ENCODE data around the gene SUGCT. TPM values are rescaled to one million over a fixed set of nuclear protein-coding genes. Genes with fewer than 3 reads are reported as not detected.
"Not testable (repeated sequence)": the region's sequence is repeated elsewhere in the genome, so short reads cannot be mapped to it uniquely, and the experiment has no call there.

SUGCT gene
- total RNA-seq, 2 experiments from 2014 or later, result not detected

GRCh38 chr7:40610461-40610860 lies 475.7 kb downstream of the SUGCT start:
- ChIA-PET CTCF (no interaction called here), POLR2A (no interaction called here)
- H3K4me3 Mint-ChIP-seq, result no peak overlapping the region
- no peak overlapping the region for H3K27ac Mint-ChIP-seq
- no peaks in the 10 kb centered on the region for H3K4me1 Mint-ChIP-seq
- no peak for DNase-seq
- no peaks in the 10 kb centered on the region for H3K36me3 Mint-ChIP-seq (ENCODE audit: low read depth)
- peaks cover 2% of the 10 kb centered on the region for H3K9me3 Mint-ChIP-seq
- no peaks in the 10 kb centered on the region for H3K27me3 Mint-ChIP-seq

DNA sequence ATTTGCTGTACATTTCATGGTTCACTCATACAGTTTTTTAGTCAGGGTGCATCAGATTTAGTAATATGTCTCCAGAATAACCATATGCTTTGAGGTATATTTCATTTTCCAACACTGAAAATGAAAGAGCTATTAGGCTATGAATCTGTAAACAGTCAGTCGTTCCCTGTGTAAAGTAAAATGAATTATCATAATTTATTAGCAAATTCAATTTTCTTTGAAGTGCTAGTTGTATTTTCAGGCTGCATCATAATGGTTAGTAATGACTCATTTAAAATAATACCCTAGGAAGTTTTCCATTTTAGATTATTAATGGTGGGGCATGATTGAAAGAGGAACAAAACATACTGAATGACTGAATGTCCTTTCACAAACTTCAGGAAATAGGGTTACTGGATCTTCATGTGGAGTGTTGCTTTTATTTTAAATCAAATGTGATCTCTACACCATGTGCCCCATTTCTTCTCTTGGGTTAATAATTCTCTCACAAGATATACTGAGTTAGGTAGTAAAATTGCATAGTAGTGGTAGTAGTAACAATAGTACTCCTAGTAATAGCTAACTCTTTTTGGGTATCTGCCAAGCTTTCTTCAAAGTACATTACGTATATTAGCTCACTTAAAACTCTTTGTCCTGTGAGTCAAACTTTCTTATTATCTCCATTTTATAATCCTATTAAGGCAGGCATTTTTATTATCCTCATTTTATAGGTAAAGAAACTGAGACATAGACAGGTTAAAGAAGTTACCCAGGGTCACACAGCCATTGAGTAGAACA lies 476.5 kb downstream of the SUGCT start:
- ChIA-PET POLR2A (no interaction called here), CTCF (no interaction called here)
- Mint-ChIP-seq H3K4me1 (no peaks in the 10 kb centered on the region), H3K27ac (no peak overlapping the region), H3K9me3 (peaks cover 2% of the 10 kb centered on the region), H3K36me3 (ENCODE audit: low read depth) (no peaks in the 10 kb centered on the region), H3K4me3 (no peak overlapping the region), H3K27me3 (no peaks in the 10 kb centered on the region)
- DNase-seq, result no peak

DNA sequence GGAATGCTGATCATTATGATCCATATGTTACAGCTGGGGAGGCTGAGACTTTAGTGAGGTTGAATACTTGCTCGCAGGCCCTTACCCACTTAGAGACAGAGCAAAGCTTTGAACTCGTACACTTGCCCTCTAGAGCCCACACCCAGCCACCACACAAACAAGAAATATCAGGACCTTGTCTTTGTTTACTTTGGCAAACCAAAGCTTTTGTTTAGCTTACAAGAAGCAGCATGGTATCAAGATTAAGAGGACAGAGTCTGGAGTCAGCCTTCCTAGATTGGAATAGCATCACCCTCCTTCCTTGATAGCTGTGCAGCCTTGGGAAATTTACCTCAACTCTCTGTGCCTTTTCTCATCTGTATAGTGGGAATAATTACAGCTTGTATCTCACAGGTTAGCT lies 477.5 kb downstream of the SUGCT start:
- no peak for DNase-seq
- H3K27me3 Mint-ChIP-seq, result no peaks in the 10 kb centered on the region
- ChIA-PET CTCF (no interaction called here), POLR2A (no interaction called here)
- H3K9me3 Mint-ChIP-seq, result peaks cover 2% of the 10 kb centered on the region
- no peak overlapping the region for H3K27ac Mint-ChIP-seq
- no peaks in the 10 kb centered on the region for H3K36me3 Mint-ChIP-seq (ENCODE audit: low read depth)
- H3K4me3 Mint-ChIP-seq, result no peak overlapping the region
- no peaks in the 10 kb centered on the region for H3K4me1 Mint-ChIP-seq

- H3K4me3 Mint-ChIP-seq, result no peak overlapping the region
- no peak for DNase-seq
- no peaks in the 10 kb centered on the region for H3K4me1 Mint-ChIP-seq
- ChIA-PET CTCF (no interaction called here), POLR2A (no interaction called here)
- H3K27ac Mint-ChIP-seq, result no peak overlapping the region
- no peaks in the 10 kb centered on the region for H3K36me3 Mint-ChIP-seq (ENCODE audit: low read depth)
- peaks cover 4% of the 10 kb centered on the region for H3K9me3 Mint-ChIP-seq
- H3K27me3 Mint-ChIP-seq, result no peaks in the 10 kb centered on the region
Measured at GRCh38 chr7:40619647-40620046, 484.8 kb downstream of the SUGCT start.

- peaks cover 4% of the 10 kb centered on the region for H3K9me3 Mint-ChIP-seq
- H3K4me1 Mint-ChIP-seq, result no peaks in the 10 kb centered on the region
- ChIA-PET POLR2A (no interaction called here), CTCF (no interaction called here)
- no peak overlapping the region for H3K4me3 Mint-ChIP-seq
- no peaks in the 10 kb centered on the region for H3K36me3 Mint-ChIP-seq (ENCODE audit: low read depth)
- no peaks in the 10 kb centered on the region for H3K27me3 Mint-ChIP-seq
- no peak overlapping the region for H3K27ac Mint-ChIP-seq
- DNase-seq, result no peak
Measured at GRCh38 chr7:40621592-40621998, 486.8 kb downstream of the SUGCT start.

- no peaks in the 10 kb centered on the region for H3K36me3 Mint-ChIP-seq (ENCODE audit: low read depth)
- no peak for DNase-seq
- H3K4me3 Mint-ChIP-seq, result no peak overlapping the region
- no peaks in the 10 kb centered on the region for H3K27me3 Mint-ChIP-seq
- ChIA-PET POLR2A (no interaction called here), CTCF (no interaction called here)
- peaks cover 9% of the 10 kb centered on the region for H3K9me3 Mint-ChIP-seq
- no peak overlapping the region for H3K27ac Mint-ChIP-seq
- H3K4me1 Mint-ChIP-seq, result no peaks in the 10 kb centered on the region
Measured at GRCh38 chr7:40622941-40623501, 488.2 kb downstream of the SUGCT start.

DNA sequence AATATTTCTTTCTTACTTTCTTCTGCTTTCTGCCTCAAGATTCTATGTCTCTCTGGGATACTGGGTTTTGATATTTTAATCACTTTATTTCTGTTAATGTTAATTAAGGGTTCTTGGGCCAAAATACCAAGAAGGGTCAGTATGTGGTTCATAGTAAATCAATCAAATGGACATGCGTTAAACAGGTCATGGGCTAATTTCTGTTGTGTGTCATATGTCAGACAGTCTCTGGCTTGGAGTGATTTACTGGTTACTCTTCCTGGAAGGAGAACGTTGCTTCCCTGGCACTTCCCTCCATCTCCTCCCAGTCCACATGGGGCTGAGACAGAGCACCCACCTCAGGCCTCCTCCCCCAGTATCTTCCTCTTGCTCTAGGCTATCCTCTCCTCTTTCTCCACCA lies 489.1 kb downstream of the SUGCT start:
- no peaks in the 10 kb centered on the region for H3K36me3 Mint-ChIP-seq (ENCODE audit: low read depth)
- H3K27me3 Mint-ChIP-seq, result no peaks in the 10 kb centered on the region
- no peak overlapping the region for H3K4me3 Mint-ChIP-seq
- no peak overlapping the region for H3K27ac Mint-ChIP-seq
- POLR2A ChIA-PET, result no interaction called here
- H3K4me1 Mint-ChIP-seq, result no peaks in the 10 kb centered on the region
- DNase-seq, result no peak
- H3K9me3 Mint-ChIP-seq, result peaks cover 9% of the 10 kb centered on the region
- CTCF ChIA-PET, result no interaction called here

DNA sequence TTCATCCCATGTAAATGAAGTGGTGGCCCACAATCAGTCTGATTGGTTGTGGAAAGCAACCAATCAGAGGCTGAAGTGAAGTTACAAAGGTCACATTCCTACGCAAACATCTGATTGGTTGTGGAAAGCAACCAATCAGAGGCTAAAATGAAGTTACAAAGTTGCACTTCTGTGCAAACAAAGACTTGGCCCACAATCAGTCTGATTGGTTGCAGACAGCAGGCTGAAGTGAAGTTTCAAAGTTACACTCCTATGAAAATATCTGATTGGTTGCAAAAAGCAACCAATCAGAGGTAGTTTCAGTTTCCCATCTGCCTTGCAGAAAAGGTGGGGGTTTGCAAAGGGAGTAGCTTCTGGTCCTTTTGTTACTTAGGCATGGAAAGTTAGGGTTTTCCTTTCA lies 492.6 kb downstream of the SUGCT start:
- H3K9me3 Mint-ChIP-seq, CTCF ChIA-PET: not testable (repeated sequence)

DNA sequence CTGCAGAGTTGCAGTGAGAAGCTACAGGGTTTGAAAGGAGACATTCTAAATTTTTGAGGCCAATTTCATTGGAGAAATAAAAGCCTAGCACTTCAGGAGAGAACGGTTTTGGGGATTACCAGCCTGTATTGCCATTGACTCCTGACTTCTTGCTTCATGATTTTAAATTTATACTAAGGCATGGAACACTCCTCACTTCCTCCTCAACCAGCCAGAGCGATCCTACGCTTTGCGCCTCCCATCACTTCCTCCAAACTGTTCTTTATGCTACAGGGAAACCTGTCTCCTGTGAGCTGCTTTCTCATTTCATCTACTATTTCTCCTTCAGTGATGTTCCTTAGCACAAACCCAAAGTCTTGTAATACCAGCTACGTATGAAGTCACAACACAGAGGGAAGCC lies 495.1 kb downstream of the SUGCT start:
- H3K4me1 Mint-ChIP-seq, result no peaks in the 10 kb centered on the region
- no peaks in the 10 kb centered on the region for H3K36me3 Mint-ChIP-seq (ENCODE audit: low read depth)
- ChIA-PET CTCF (no interaction called here), POLR2A (no interaction called here)
- no peak overlapping the region for H3K27ac Mint-ChIP-seq
- DNase-seq, result no peak
- no peak overlapping the region for H3K4me3 Mint-ChIP-seq
- H3K9me3 Mint-ChIP-seq, result peaks cover 7% of the 10 kb centered on the region
- no peaks in the 10 kb centered on the region for H3K27me3 Mint-ChIP-seq

More for the DNA sequence above, 492.6 kb downstream of the SUGCT start:
- H3K27ac Mint-ChIP-seq; H3K36me3 Mint-ChIP-seq (ENCODE audit: low read depth); H3K4me1 Mint-ChIP-seq; H3K27me3 Mint-ChIP-seq; DNase-seq; POLR2A ChIA-PET; H3K4me3 Mint-ChIP-seq: not testable (repeated sequence)

DNA sequence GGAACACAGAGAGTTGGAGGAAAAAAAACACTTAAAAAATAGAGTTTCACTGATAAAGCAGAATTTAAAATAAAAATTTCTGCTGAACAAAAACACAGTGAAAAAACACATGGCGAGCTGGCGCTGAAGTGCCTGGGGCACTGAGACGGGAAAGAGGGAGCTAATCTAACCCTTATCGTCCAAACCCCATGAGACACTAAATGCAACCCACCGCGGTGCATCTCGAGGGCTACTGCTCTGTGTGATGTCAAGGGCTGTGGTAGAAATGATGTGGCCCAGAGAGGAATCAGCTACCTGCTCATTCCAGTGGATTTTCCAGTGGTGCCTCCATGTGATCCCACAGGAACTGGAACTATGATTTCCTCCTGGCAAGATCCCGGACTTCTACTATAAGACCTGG lies 499.3 kb downstream of the SUGCT start:
- H3K36me3 Mint-ChIP-seq (ENCODE audit: low read depth), result no peaks in the 10 kb centered on the region
- H3K4me1 Mint-ChIP-seq, result no peaks in the 10 kb centered on the region
- no peak overlapping the region for H3K4me3 Mint-ChIP-seq
- peaks cover 2% of the 10 kb centered on the region for H3K9me3 Mint-ChIP-seq
- CTCF ChIA-PET, result no interaction called here
- H3K27me3 Mint-ChIP-seq, result no peaks in the 10 kb centered on the region
- POLR2A ChIA-PET, result no interaction called here
- no peak overlapping the region for H3K27ac Mint-ChIP-seq
- no peak for DNase-seq

DNA sequence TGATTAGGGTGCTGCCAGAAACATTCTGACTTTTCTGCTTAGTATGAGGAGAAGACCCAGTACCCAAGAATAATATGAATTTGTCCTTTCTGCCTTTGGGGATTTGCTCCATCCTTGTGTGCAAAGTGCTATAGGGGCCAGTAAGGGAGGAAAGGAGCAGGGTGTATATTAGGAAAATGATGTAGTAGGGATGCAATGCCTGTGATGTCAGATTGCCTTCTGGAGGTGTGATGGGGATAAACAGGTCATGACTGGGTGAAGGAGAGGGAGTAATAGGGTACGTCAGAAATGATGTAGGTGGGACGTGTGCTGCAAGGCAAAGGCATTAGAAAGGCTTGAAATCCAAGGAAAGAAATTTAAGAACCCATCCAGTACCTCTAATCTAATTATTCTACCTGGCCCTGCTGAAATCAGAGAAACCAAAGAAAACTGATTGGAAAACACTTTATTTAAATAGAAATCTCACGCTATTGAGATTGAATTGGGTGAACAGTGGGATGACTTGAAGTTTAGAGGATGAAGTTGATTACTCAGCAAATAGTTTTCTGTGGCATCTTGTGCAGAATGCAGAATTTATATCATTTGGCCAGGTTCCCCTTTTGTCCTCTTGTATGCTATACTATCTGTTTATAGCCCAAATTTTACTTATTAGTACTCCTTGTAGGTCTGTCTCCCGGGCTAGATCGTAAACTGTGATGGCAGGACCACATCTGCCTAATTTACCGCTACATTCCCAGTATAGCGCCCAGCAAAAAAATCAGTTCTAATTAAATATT lies 503.9 kb downstream of the SUGCT start:
- POLR2A ChIA-PET, result no interaction called here
- peaks cover 2% of the 10 kb centered on the region for H3K9me3 Mint-ChIP-seq
- CTCF ChIA-PET, result no interaction called here

DNA sequence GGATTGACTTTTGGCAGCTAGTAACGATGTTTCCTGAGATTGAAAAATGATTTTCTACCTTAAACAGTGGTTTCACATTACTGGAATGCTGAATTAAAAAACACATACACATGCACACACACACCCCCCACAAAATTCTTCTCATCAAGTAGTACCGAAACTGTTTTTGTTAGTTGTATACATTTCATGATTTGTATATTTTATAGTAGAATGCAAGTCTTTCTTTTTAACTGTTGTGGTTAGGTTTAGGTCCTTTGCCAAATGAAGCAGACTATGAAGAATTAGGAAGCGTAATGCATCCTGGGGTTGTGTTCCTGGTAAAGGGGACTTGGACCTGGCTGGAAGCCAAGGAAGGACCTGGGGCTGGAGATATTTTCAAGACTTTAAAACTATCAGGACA lies 505.8 kb downstream of the SUGCT start:
- Mint-ChIP-seq H3K4me1 (no peaks in the 10 kb centered on the region), H3K4me3 (no peak overlapping the region), H3K9me3 (no peaks in the 10 kb centered on the region), H3K36me3 (ENCODE audit: low read depth) (no peaks in the 10 kb centered on the region), H3K27ac (no peak overlapping the region), H3K27me3 (no peaks in the 10 kb centered on the region)
- ChIA-PET POLR2A (no interaction called here), CTCF (interaction anchor here (0.9 kb wide), 1 partner anchor 9 kb away, joined by 3 read pairs; no protein-coding TSS in a partner anchor)
- no peak for DNase-seq

More for the DNA sequence above, 503.9 kb downstream of the SUGCT start:
- DNase-seq, result no peak
- no peaks in the 10 kb centered on the region for H3K27me3 Mint-ChIP-seq
- no peaks in the 10 kb centered on the region for H3K36me3 Mint-ChIP-seq (ENCODE audit: low read depth)
- no peak overlapping the region for H3K4me3 Mint-ChIP-seq
- no peak overlapping the region for H3K27ac Mint-ChIP-seq
- no peaks in the 10 kb centered on the region for H3K4me1 Mint-ChIP-seq

GRCh38 chr7:40641701-40642100 lies 506.9 kb downstream of the SUGCT start:
- no peaks in the 10 kb centered on the region for H3K36me3 Mint-ChIP-seq (ENCODE audit: low read depth)
- H3K27me3 Mint-ChIP-seq, result no peaks in the 10 kb centered on the region
- DNase-seq, result no peak
- H3K4me1 Mint-ChIP-seq, result no peaks in the 10 kb centered on the region
- ChIA-PET CTCF (no interaction called here), POLR2A (no interaction called here)
- no peak overlapping the region for H3K4me3 Mint-ChIP-seq
- no peaks in the 10 kb centered on the region for H3K9me3 Mint-ChIP-seq
- no peak overlapping the region for H3K27ac Mint-ChIP-seq

GRCh38 chr7:40643664-40644063 lies 508.9 kb downstream of the SUGCT start:
- ChIA-PET CTCF (no interaction called here), POLR2A (no interaction called here)
- Mint-ChIP-seq H3K27ac (no peak overlapping the region), H3K36me3 (ENCODE audit: low read depth) (no peaks in the 10 kb centered on the region), H3K27me3 (no peaks in the 10 kb centered on the region), H3K4me3 (no peak overlapping the region), H3K4me1 (no peaks in the 10 kb centered on the region), H3K9me3 (no peaks in the 10 kb centered on the region)
- no peak for DNase-seq

Data from activated CD4-positive, alpha-beta memory T cell treated with anti-CD3 and anti-CD28 coated beads, Interleukin-2, amount 10 ng/mL, durations not matched to agents 7 days and 5 days (primary cell).